ENCODE measurements around the gene MYL10. TPM values are rescaled to one million over a fixed set of nuclear protein-coding genes. Genes with fewer than 3 reads are reported as not detected.
"Not testable (repeated sequence)": the region's sequence is repeated elsewhere in the genome, so short reads cannot be mapped to it uniquely, and the experiment has no call there.

MYL10 gene
- polyA plus RNA-seq, 1 donor from 2014 or later = not detected

DNA sequence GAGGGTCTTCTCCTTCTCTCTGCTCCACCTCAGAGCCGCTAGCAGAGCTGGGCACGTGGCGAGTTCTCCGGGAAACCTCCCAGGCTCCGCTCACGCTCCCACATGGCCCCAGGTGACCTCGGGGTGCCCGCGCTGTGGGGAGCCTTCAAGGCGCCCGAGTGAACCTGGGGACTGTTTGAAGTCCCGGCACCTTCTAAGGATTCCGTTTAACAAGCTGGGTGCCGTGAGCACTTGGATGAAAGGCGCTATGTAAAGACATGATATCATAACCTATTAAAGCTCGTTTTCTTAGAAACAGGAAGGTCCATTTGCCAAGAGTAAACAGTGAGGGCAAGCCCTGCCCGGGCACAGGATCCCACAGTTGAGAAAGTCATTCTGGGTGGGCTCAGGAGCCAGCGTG, 15.8 kb upstream of the MYL10 start:
- Histone ChIP-seq H3K36me3 (ENCODE audit: insufficient read depth, low read length) (no peaks in the 10 kb centered on the region), H3K4me2 (ENCODE audit: low read length) (no peak overlapping the region), H4K20me1 (ENCODE audit: insufficient read depth) (no peaks in the 10 kb centered on the region), H2AFZ (ENCODE audit: low read depth, low read length) (no peak overlapping the region), H3K79me2 (replicated peaks; ENCODE audit: insufficient read depth, low read length) (no peaks in the 10 kb centered on the region), H3K9me2 (ENCODE audit: insufficient read depth, low read length) (no peaks in the 10 kb centered on the region), H3K9ac (ENCODE audit: low read length) (no peak overlapping the region), H3K27me3 (ENCODE audit: insufficient read depth, low read depth, low read length) (no peaks in the 10 kb centered on the region), H3K27ac (ENCODE audit: low read length) (no peak overlapping the region), H3K9me3 (ENCODE audit: low read length) (no peaks in the 10 kb centered on the region), H3K4me3 (ENCODE audit: low read length) (no peak overlapping the region), H3F3A (ENCODE audit: insufficient read depth, low read length, poor library complexity, severe bottlenecking) (no peaks in the 10 kb centered on the region)
- TF ChIP-seq MXI1 (conservative IDR thresholded peaks at IDR 0.05; ENCODE audit: poor library complexity, severe bottlenecking) = no peak
- TF ChIP-seq REST (IDR thresholded peaks at IDR 0.05; ENCODE audit: borderline replicate concordance) = no peak
- no peak for TF ChIP-seq EP300 (conservative IDR thresholded peaks at IDR 0.05; ENCODE audit: poor library complexity, severe bottlenecking)
- TF ChIP-seq EZH2 (IDR thresholded peaks at IDR 0.05; ENCODE audit: borderline replicate concordance, insufficient read depth, low read length, poor library complexity, severe bottlenecking) = no peak

DNA sequence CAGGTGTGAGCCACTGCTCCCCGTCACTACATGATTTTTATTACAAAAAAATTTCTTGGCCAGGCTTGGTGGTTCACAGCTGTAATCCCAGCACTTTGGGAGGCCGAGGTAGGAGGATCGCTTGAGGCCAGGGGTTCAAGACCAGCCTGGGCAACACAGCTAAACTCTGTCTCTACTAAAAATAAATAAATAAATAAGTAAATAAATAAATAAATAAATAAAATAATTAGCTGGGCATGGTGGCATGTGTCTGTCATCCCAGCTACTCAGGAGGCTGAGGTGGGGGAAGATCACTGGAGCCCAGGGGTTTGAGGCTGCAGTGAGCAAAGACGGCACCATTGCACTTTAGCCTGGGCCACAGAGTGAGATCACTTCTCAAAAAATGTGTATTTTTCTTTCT, 10.0 kb upstream of the MYL10 start:
- not testable (repeated sequence) for H3K27me3 ChIP-seq (ENCODE audit: insufficient read depth, low read depth, low read length); H3F3A ChIP-seq (ENCODE audit: insufficient read depth, low read length, poor library complexity, severe bottlenecking); H3K4me2 ChIP-seq (ENCODE audit: low read length); H3K9me2 ChIP-seq (ENCODE audit: insufficient read depth, low read length); H3K9ac ChIP-seq (ENCODE audit: low read length); H3K4me3 ChIP-seq (ENCODE audit: low read length); H4K20me1 ChIP-seq (ENCODE audit: insufficient read depth); H3K79me2 ChIP-seq (replicated peaks; ENCODE audit: insufficient read depth, low read length); H3K27ac ChIP-seq (ENCODE audit: low read length); H2AFZ ChIP-seq (ENCODE audit: low read depth, low read length); H3K9me3 ChIP-seq (ENCODE audit: low read length); H3K36me3 ChIP-seq (ENCODE audit: insufficient read depth, low read length)

- Histone ChIP-seq H3K9me3 (ENCODE audit: low read length) (no peaks in the 10 kb centered on the region), H3K9ac (ENCODE audit: low read length) (no peak overlapping the region), H4K20me1 (ENCODE audit: insufficient read depth) (no peaks in the 10 kb centered on the region), H3K79me2 (replicated peaks; ENCODE audit: insufficient read depth, low read length) (no peaks in the 10 kb centered on the region), H3K9me2 (ENCODE audit: insufficient read depth, low read length) (no peaks in the 10 kb centered on the region), H3K27me3 (ENCODE audit: insufficient read depth, low read depth, low read length) (no peaks in the 10 kb centered on the region), H3F3A (ENCODE audit: insufficient read depth, low read length, poor library complexity, severe bottlenecking) (no peaks in the 10 kb centered on the region), H3K4me3 (ENCODE audit: low read length) (no peak overlapping the region), H3K4me2 (ENCODE audit: low read length) (no peak overlapping the region), H3K36me3 (ENCODE audit: insufficient read depth, low read length) (no peaks in the 10 kb centered on the region), H2AFZ (ENCODE audit: low read depth, low read length) (no peak overlapping the region), H3K27ac (ENCODE audit: low read length) (no peak overlapping the region)
- TF ChIP-seq EZH2 (IDR thresholded peaks at IDR 0.05; ENCODE audit: borderline replicate concordance, insufficient read depth, low read length, poor library complexity, severe bottlenecking) (no peak), POLR2AphosphoS5 (IDR thresholded peaks at IDR 0.05) (no peak), CTCF (IDR thresholded peaks at IDR 0.05; ENCODE audit: poor library complexity, severe bottlenecking) (no peak), SMC3 (conservative IDR thresholded peaks at IDR 0.05; ENCODE audit: poor library complexity) (no peak), REST (IDR thresholded peaks at IDR 0.05; ENCODE audit: borderline replicate concordance) (no peak), EP300 (conservative IDR thresholded peaks at IDR 0.05; ENCODE audit: poor library complexity, severe bottlenecking) (no peak), MXI1 (conservative IDR thresholded peaks at IDR 0.05; ENCODE audit: poor library complexity, severe bottlenecking) (no peak), RAD21 (conservative IDR thresholded peaks at IDR 0.05) (no peak), TAF1 (IDR thresholded peaks at IDR 0.05; ENCODE audit: low read depth) (no peak)
Measured at GRCh38 chr7:101636822-101637623, 7.9 kb upstream of the MYL10 start.

Data from neural cell (in vitro differentiated cells).